H9 (cell line): ENCODE results near the gene SLC12A8. TPM values are rescaled to one million over a fixed set of nuclear protein-coding genes. Genes with fewer than 3 reads are reported as not detected.

Experiments used
- DNase-seq: peaks from one replicate; pipeline ENCODE4 v3.0.0-alpha.2; 2017
- H2AFZ ChIP-seq: one replicate; pipeline ENCODE4 v1.6.1; 2013; ENCODE audit warnings: mild to moderate bottlenecking, low read length, control low read depth, moderate library complexity
- H2AK5ac ChIP-seq: 2 replicates; pipeline ENCODE4 v1.6.1; 2013; ENCODE audit warnings: low read length, control low read depth, mixed read lengths; ENCODE audit not compliant: insufficient read length
- H2BK120ac ChIP-seq: one replicate; pipeline ENCODE4 v1.6.1; 2013; ENCODE audit warnings: low read depth, mild to moderate bottlenecking, low read length, control low read depth, inconsistent platforms; ENCODE audit not compliant: poor library complexity, severe bottlenecking
- H2BK12ac ChIP-seq: 2 replicates; pipeline ENCODE4 v1.6.1; 2013; ENCODE audit warnings: low read length, control low read depth, mixed read lengths, low read depth; ENCODE audit not compliant: insufficient read length
- H2BK15ac ChIP-seq: 2 replicates; pipeline ENCODE4 v1.6.1; 2013; ENCODE audit warnings: low read depth, low read length, control low read depth
- H2BK20ac ChIP-seq: one replicate; pipeline ENCODE4 v1.6.1; 2013; ENCODE audit warnings: low read depth, mild to moderate bottlenecking, low read length, control low read depth, inconsistent platforms; ENCODE audit not compliant: poor library complexity, severe bottlenecking
- H2BK5ac ChIP-seq: 2 replicates; pipeline ENCODE4 v1.6.1; 2013; ENCODE audit warnings: low read length, control low read depth, mixed read lengths; ENCODE audit not compliant: insufficient read length
- H3K14ac ChIP-seq: 2 replicates; pipeline ENCODE4 v1.6.1; 2013; ENCODE audit warnings: low read length, control low read depth; ENCODE audit not compliant: insufficient read depth
- H3K18ac ChIP-seq: 2 replicates; pipeline ENCODE4 v1.6.1; 2013; ENCODE audit warnings: low read depth, mild to moderate bottlenecking, mixed read lengths, low read length, control low read depth; ENCODE audit not compliant: insufficient read length
- H3K23ac ChIP-seq: 2 replicates; pipeline ENCODE4 v1.6.1; 2013; ENCODE audit warnings: low read length, control low read depth, mixed read lengths, low read depth; ENCODE audit not compliant: insufficient read length
- H3K23me2 ChIP-seq: 2 replicates; pipeline ENCODE4 v1.6.1; 2013; ENCODE audit warnings: low read depth, mild to moderate bottlenecking, mixed read lengths, low read length, control low read depth; ENCODE audit not compliant: insufficient read length, poor library complexity, severe bottlenecking
- H3K27ac ChIP-seq: 2 replicates; pipeline ENCODE4 v1.5.1; 2013; ENCODE audit warnings: low read length, control low read depth, mixed read lengths, low read depth; ENCODE audit not compliant: insufficient read length
- H3K27me3 ChIP-seq: 2 replicates; pipeline ENCODE4 v1.6.1; 2013; ENCODE audit warnings: low read length, control low read depth, inconsistent platforms; ENCODE audit not compliant: insufficient read depth
- H3K4ac ChIP-seq: 2 replicates; pipeline ENCODE4 v1.6.1; 2013; ENCODE audit warnings: low read depth, mild to moderate bottlenecking, control low read depth, inconsistent platforms, low read length, moderate library complexity
- H3K4me1 ChIP-seq: 2 replicates; pipeline ENCODE4 v1.6.1; 2013; ENCODE audit warnings: low read length, control low read depth, inconsistent platforms; ENCODE audit not compliant: insufficient read depth
- H3K4me2 ChIP-seq: 2 replicates; pipeline ENCODE4 v1.6.1; 2013; ENCODE audit warnings: low read length, control low read depth, mixed read lengths; ENCODE audit not compliant: insufficient read length, insufficient read depth
- H3K56ac ChIP-seq: 2 replicates; pipeline ENCODE4 v1.6.1; 2013; ENCODE audit warnings: low read depth, mild to moderate bottlenecking, mixed read lengths, low read length, control low read depth; ENCODE audit not compliant: insufficient read length
- H3K79me1 ChIP-seq: 2 replicates; pipeline ENCODE4 v1.6.1; 2013; ENCODE audit warnings: low read depth, mild to moderate bottlenecking, moderate library complexity, low read length, control low read depth, inconsistent platforms; ENCODE audit not compliant: insufficient read depth, poor library complexity, severe bottlenecking
- H3K79me2 ChIP-seq: 2 replicates; pipeline ENCODE4 v1.6.1; 2013; ENCODE audit warnings: low read length, control low read depth, inconsistent platforms; ENCODE audit not compliant: insufficient read depth
- H3K9ac ChIP-seq: 2 replicates; pipeline ENCODE4 v1.6.1; 2013; ENCODE audit warnings: low read length, control low read depth, mixed read lengths; ENCODE audit not compliant: insufficient read length; ENCODE audit errors: extremely low read depth
- H3K9me3 ChIP-seq: one replicate; pipeline ENCODE4 v1.6.1; 2013; ENCODE audit warnings: low read depth, low read length, inconsistent platforms; ENCODE audit not compliant: control insufficient read depth
- H3T11ph ChIP-seq: one replicate; pipeline ENCODE4 v1.6.1; 2013; ENCODE audit warnings: mild to moderate bottlenecking, low read length, control low read depth, inconsistent platforms
- H4K20me1 ChIP-seq: one replicate; pipeline ENCODE4 v1.6.1; 2013; ENCODE audit not compliant: control insufficient read depth, insufficient read length, insufficient read depth
- H4K5ac ChIP-seq: 2 replicates; pipeline ENCODE4 v1.6.1; 2013; ENCODE audit warnings: low read depth, mild to moderate bottlenecking, mixed read lengths, low read length, control low read depth; ENCODE audit not compliant: insufficient read length
- H4K8ac ChIP-seq: replicated peaks from 2 replicates; pipeline ENCODE4 v1.6.1; 2013; ENCODE audit warnings: low read length, control low read depth, mixed read lengths, low read depth; ENCODE audit not compliant: insufficient read length
- H4K91ac ChIP-seq: 2 replicates; pipeline ENCODE4 v1.6.1; 2013; ENCODE audit warnings: low read depth, mild to moderate bottlenecking, moderate library complexity, mixed read lengths, low read length, control low read depth; ENCODE audit not compliant: insufficient read length
- H3K27ac Mint-ChIP-seq, 3 experiments: 2 replicates in 2 of 3; 3 replicates in 1 of 3; pipeline ENCODE4 v1.8.0; 2020 to 2021; ENCODE audit warnings: mixed read lengths in 3 of 3, mild to moderate bottlenecking in 1 of 3, moderate library complexity in 1 of 3
- H3K27me3 Mint-ChIP-seq: 2 replicates; pipeline ENCODE4 v1.8.0; 2021; ENCODE audit warnings: low read depth, mild to moderate bottlenecking, moderate library complexity, mixed read lengths
- H3K36me3 Mint-ChIP-seq, 3 experiments: 2 replicates in 2 of 3; 3 replicates in 1 of 3; pipeline ENCODE4 v1.8.0; 2020 to 2021; ENCODE audit warnings: low read depth in 3 of 3, mixed read lengths in 3 of 3; ENCODE audit not compliant: insufficient read depth in 1 of 3
- H3K4me1 Mint-ChIP-seq, 2 experiments: 2 replicates each; pipeline ENCODE4 v1.8.0; 2020; ENCODE audit warnings: mixed read lengths in 2 of 2
- H3K4me3 Mint-ChIP-seq, 2 experiments: 2 replicates in 1 of 2; 3 replicates in 1 of 2; pipeline ENCODE4 v1.8.0; 2020 to 2021; ENCODE audit warnings: mild to moderate bottlenecking in 2 of 2, mixed read lengths in 2 of 2, moderate library complexity in 1 of 2
- H3K9me3 Mint-ChIP-seq, 2 experiments: 2 replicates in 1 of 2; 3 replicates in 1 of 2; pipeline ENCODE4 v1.8.0; 2020; ENCODE audit warnings: mild to moderate bottlenecking in 2 of 2, mixed read lengths in 2 of 2, moderate library complexity in 1 of 2
- CTCF ChIP-seq: fragments of 200-600 bp; sonication (generic); conservative IDR thresholded peaks from 3 replicates; pipeline ENCODE4 v1.8.0; 2021; ENCODE audit warnings: antibody characterized with exemption, mild to moderate bottlenecking
- WGBS: extraction: QIAGEN DNeasy Blood & Tissue Kit; methylation state at CpG from one replicate; pipeline ENCODE4 v1.1.7; 2013; ENCODE audit warnings: missing lambda C conversion rate, low lambda C conversion rate, mixed read lengths; ENCODE audit not compliant: insufficient read length; ENCODE audit errors: extremely low coverage; 5-methylcytosine and 5-hydroxymethylcytosine counted together
- total RNA-seq: library from RNA; stranded (reverse); gene quantifications from 2 replicates; pipeline ENCODE4 v1.2.1, GENCODE V29; 2021

The SLC12A8 gene
- total RNA-seq, 1 experiment from 2014 or later: 8.2 TPM

- no peak overlapping the region for H3K23ac ChIP-seq
- H3T11ph ChIP-seq: no peak overlapping the region
- no peaks in the 10 kb centered on the region for H3K23me2 ChIP-seq
- WGBS: no CpG with 5 or more reads among the region's 3 CpGs
- Mint-ChIP-seq H3K4me1 (peaks cover 35 to 44% of the 10 kb centered on the region in 2 experiments), H3K9me3 (no peaks in the 10 kb centered on the region), H3K4me3 (no peak overlapping the region), H3K27ac (no peak overlapping the region), H3K27me3 (no peaks in the 10 kb centered on the region; the same call in 1 of the 2 replicates), H3K36me3 (no peaks in the 10 kb centered on the region; a peak in 1 of 7 replicates)
- H2AFZ ChIP-seq: no peak overlapping the region
- no peaks in the 10 kb centered on the region for H4K20me1 ChIP-seq
- H4K91ac ChIP-seq: no peak overlapping the region
- no peak overlapping the region for H2AK5ac ChIP-seq
- H3K4me1 ChIP-seq: no peaks in the 10 kb centered on the region; the same call in 1 of the 2 replicates
- no peak for TF ChIP-seq CTCF
- no peak overlapping the region for H3K27ac ChIP-seq
- no peak overlapping the region for H3K18ac ChIP-seq
- H3K79me2 ChIP-seq: no peaks in the 10 kb centered on the region
- H3K14ac ChIP-seq: no peak overlapping the region
- H2BK20ac ChIP-seq: no peak overlapping the region
- H3K9ac ChIP-seq: no peak overlapping the region
- no peak overlapping the region for H2BK120ac ChIP-seq
- no peak overlapping the region for H3K4me2 ChIP-seq
- no peak overlapping the region for H4K8ac ChIP-seq
- no peak overlapping the region for H2BK5ac ChIP-seq
- no peaks in the 10 kb centered on the region for H3K27me3 ChIP-seq
- H3K79me1 ChIP-seq: no peaks in the 10 kb centered on the region
- H3K9me3 ChIP-seq: no peaks in the 10 kb centered on the region
- H2BK15ac ChIP-seq: no peak overlapping the region
- H2BK12ac ChIP-seq: no peak overlapping the region
- H3K56ac ChIP-seq: no peak overlapping the region
- DNase-seq: no peak
- no peak overlapping the region for H4K5ac ChIP-seq
- H3K4ac ChIP-seq: no peak overlapping the region
Observed at GRCh38 chr3:125157183-125157582, 55.4 kb downstream of the SLC12A8 start.
